Cardiac muscle cell (in vitro differentiated cells and primary cell): ENCODE measurements around the gene TEX22. TPM values are rescaled to one million over a fixed set of nuclear protein-coding genes. Genes with fewer than 3 reads are reported as not detected.

ENCODE experiments used
- DNase-seq, 2 donors: peaks; one replicate each; pipeline versions ENCODE4 v3.0.0 to v3.0.0-alpha.2; 2010 to 2017; ENCODE audit warnings: low read depth in 1 of 2, low spot score in 1 of 2
- H3K27ac ChIP-seq: fragments of 200-600 bp; sonication (generic); 2 replicates; pipeline ENCODE4 v1.5.1; 2016
- H3K27me3 ChIP-seq: fragments of 200-600 bp; sonication (generic); 2 replicates; pipeline ENCODE4 v1.6.0; 2016; ENCODE audit warnings: control low read depth
- H3K36me3 ChIP-seq: fragments of 200-600 bp; sonication (generic); 2 replicates; pipeline ENCODE4 v1.5.1; 2016; ENCODE audit warnings: control low read depth
- H3K4me1 ChIP-seq: fragments of 200-600 bp; sonication (generic); 2 replicates; pipeline ENCODE4 v1.8.1; 2017; ENCODE audit warnings: low read depth, mild to moderate bottlenecking, mixed run types
- H3K4me3 ChIP-seq: fragments of 200-600 bp; sonication (generic); 2 replicates; pipeline ENCODE4 v1.5.1; 2016; ENCODE audit warnings: mild to moderate bottlenecking
- H3K9me3 ChIP-seq: fragments of 200-600 bp; sonication (generic); 2 replicates; pipeline ENCODE4 v1.5.1; 2017; ENCODE audit warnings: low read depth, mild to moderate bottlenecking, control low read depth
- polyA plus RNA-seq: library from polyadenylated mRNA; unstranded; fragments of >200 nt; fragmentation: Nextera tagmentation; extraction: Ambion mirVana; gene quantifications from 2 replicates; pipeline ENCODE4 v1.2.1, GENCODE V29; 2016
- total RNA-seq: library from RNA; depleted of rRNA; stranded (reverse); fragments of >200 nt; gene quantifications from 2 replicates; pipeline ENCODE4 v1.2.3, GENCODE V29; 2016
- TF ChIP-seq, protein P1 (sequence below): IDR thresholded peaks from 2 replicates; pipeline ENCODE4 v1.5.1; 2012; ENCODE audit warnings: low read depth, mild to moderate bottlenecking, low read length

The TEX22 gene
- total and polyA plus RNA-seq, 2 experiments from 2014 or later = 3.7 to 4.1 TPM

DNA sequence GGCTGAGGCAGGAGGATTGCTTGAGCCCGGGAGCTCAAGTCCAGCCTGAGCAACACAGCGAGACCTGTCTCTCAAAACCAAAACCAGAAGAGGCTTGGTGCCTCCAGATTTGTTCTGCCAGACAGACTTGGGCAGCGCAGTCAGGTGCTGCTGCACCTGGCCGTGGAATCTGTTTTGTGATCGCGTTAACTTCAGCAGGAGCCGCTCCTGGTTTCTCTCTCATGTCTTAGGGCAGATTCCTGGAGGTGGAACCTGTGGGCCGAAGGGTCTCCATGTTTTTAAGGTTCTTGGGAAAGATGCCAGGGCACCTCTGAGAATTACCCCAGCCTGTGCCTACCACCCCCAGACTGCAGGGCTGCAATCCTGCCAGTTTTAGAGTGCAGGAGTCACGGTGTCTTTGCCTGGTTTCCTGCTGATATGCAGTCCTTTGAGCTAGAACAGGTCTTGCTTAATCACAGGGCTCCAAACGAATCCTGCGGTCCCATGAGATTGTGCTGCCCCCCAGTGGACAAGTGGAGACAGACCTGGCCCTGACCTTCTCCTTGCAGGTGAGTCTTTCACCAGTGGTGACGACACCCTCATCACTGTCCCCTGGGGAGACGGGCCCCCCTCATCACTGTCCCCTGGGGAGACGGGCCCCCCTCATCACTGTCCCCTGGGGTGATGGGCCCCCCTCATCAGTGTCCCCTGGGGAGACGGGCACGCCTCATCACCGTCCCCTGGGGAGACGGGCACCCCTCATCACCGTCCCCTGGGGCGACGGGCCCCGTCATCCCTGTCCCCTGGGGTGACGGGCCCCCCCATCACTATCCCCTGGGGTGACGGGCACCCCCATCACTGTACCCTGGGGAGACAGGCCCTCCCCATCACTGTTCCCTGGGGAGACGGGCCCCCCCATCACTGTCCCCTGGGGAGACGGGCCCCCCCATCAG, 46.2 kb upstream of the TEX22 start:
- no peaks in the 10 kb centered on the region for H3K9me3 ChIP-seq
- H3K27me3 ChIP-seq = no peaks in the 10 kb centered on the region

DNA sequence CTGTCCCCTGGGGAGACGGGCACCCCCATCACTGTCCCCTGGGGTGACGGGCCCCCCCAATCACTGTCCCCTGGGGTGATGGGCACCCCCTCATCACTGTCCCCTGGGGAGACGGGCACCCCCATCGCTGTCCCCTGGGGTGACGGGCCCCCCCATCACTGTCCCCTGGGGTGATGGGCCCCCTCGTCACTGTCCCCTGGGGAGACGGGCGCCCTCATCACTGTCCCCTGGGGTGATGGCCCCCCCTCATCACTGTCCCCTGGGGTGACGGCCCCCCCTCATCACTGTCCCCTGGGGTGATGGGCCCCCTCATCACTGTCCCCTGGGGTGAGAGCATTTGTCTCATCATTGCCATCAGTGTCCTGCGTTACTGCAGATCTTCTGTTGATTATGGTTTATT, 45.2 kb upstream of the TEX22 start:
- H3K4me1 ChIP-seq = no peaks in the 10 kb centered on the region
- H3K27me3 ChIP-seq = no peaks in the 10 kb centered on the region
- no peak for DNase-seq
- no peaks in the 10 kb centered on the region for H3K36me3 ChIP-seq
- TF ChIP-seq, protein P1, sequence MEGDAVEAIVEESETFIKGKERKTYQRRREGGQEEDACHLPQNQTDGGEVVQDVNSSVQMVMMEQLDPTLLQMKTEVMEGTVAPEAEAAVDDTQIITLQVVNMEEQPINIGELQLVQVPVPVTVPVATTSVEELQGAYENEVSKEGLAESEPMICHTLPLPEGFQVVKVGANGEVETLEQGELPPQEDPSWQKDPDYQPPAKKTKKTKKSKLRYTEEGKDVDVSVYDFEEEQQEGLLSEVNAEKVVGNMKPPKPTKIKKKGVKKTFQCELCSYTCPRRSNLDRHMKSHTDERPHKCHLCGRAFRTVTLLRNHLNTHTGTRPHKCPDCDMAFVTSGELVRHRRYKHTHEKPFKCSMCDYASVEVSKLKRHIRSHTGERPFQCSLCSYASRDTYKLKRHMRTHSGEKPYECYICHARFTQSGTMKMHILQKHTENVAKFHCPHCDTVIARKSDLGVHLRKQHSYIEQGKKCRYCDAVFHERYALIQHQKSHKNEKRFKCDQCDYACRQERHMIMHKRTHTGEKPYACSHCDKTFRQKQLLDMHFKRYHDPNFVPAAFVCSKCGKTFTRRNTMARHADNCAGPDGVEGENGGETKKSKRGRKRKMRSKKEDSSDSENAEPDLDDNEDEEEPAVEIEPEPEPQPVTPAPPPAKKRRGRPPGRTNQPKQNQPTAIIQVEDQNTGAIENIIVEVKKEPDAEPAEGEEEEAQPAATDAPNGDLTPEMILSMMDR = no peak
- no peak overlapping the region for H3K4me3 ChIP-seq
- no peaks in the 10 kb centered on the region for H3K9me3 ChIP-seq
- H3K27ac ChIP-seq = no peak overlapping the region

More for the DNA sequence above, 46.2 kb upstream of the TEX22 start:
- H3K36me3 ChIP-seq = no peaks in the 10 kb centered on the region
- H3K4me3 ChIP-seq = no peak overlapping the region
- H3K4me1 ChIP-seq = no peaks in the 10 kb centered on the region
- TF ChIP-seq, protein P1 = peak; percentile 85
- H3K27ac ChIP-seq = no peak overlapping the region
- peak; percentile 91 to 92 for DNase-seq

DNA sequence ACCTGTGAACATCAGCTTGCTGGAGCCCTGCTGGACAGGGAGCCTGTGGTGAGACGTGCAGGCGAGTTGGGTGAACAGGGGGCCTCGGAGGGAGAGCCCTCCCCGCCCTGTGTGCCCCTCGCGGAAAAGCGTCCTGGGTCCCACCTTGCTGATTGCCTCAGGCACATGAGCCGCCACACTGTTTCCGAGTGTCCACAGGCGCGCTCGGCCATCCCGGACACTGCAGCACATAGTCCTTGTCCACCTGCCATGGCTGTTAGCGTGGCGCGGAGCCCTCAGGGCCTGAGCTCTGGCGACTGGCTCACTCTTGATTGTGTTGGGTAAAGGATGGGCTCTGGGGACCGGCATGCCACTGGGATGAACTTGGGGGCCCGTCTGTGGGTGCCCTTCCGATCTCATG, 43.8 kb upstream of the TEX22 start:
- Histone ChIP-seq H3K27ac (no peak overlapping the region), H3K36me3 (no peaks in the 10 kb centered on the region), H3K27me3 (no peaks in the 10 kb centered on the region), H3K9me3 (no peaks in the 10 kb centered on the region), H3K4me3 (no peak overlapping the region), H3K4me1 (no peaks in the 10 kb centered on the region)
- DNase-seq = no peak
- TF ChIP-seq, protein P1 = no peak

DNA sequence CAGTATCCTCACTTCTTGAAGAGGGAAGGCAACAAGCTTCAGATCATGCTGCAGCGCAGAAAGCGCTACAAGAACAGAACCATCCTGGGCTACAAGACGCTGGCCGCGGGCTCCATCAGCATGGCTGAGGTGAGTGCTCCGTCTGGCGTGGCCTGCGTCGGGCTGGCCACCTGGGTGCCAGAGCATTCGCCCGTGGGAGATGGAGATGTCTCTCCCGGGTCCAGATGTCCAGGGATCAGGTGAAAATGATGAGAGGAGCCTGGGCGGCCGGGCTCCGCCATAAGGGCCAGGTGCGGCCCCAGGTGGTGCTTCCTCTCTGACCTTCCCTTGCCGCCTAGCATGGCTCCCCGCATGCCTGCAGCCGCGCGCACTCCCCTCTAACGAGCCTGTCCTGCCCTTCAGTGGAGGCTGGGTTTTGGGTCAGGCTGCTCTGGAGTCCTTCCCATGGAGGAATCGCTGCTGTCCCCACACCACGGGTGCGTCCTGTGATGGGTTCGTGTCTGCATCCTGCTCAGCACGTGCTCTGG, 43.2 kb upstream of the TEX22 start:
- Histone ChIP-seq H3K9me3 (no peaks in the 10 kb centered on the region), H3K4me1 (no peaks in the 10 kb centered on the region), H3K27ac (no peak overlapping the region), H3K4me3 (no peak overlapping the region), H3K36me3 (no peaks in the 10 kb centered on the region), H3K27me3 (no peaks in the 10 kb centered on the region)
- TF ChIP-seq, protein P1 = no peak
- no peak for DNase-seq

DNA sequence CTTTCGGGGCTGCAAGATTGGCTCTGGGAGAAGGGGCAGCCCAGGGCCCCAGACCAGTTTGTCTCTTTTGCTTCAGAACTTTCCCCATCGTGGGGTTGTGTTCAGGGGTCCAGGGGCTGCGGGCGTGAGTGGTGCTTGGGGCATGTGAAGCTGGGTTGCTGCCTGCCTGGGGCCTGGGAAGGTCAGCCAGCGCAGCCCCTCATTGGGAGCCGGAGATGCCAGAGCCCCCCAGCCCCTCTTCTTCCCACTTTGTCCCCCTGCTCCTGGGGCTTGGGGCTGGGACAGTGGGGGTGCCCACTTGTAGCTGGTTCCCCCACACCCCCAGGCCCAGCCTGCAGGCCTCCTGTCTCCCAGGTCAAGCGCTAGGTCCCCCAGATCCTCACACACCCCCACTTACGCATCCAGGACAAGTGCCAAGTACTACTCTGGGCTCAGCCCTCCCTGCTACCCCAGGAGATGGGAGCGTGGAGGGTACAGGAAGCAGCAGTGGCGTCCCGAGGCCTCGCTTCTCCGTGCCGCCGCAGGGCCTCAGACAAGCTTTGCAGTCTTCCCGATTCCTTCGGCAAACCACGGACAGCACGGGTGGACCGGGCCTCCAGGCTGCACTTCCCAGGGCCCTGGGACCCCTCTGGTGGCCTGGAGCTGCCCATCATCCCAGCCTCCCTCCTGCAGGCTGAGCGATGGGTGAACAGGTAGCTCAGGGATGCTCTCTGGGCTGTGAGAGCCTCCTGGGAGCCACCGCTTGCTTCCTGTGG, 42.3 kb upstream of the TEX22 start:
- no peak overlapping the region for H3K27ac ChIP-seq
- no peaks in the 10 kb centered on the region for H3K9me3 ChIP-seq
- TF ChIP-seq, protein P1 = no peak
- no peak for DNase-seq
- no peaks in the 10 kb centered on the region for H3K27me3 ChIP-seq
- no peaks in the 10 kb centered on the region for H3K4me1 ChIP-seq
- H3K4me3 ChIP-seq = no peak overlapping the region
- H3K36me3 ChIP-seq = peaks cover 4% of the 10 kb centered on the region
